Thyroid gland (tissue), 4 donors: ENCODE results near the gene PARP1. TPM values are rescaled to one million over a fixed set of nuclear protein-coding genes. Genes with fewer than 3 reads are reported as not detected.
"Not testable (repeated sequence)": the region's sequence is repeated elsewhere in the genome, so short reads cannot be mapped to it uniquely, and the experiment has no call there.

Source experiments
- DNase-seq, 2 donors: peaks; one replicate each; pipeline ENCODE4 v3.0.0-alpha.2; 2019
- H3K27ac ChIP-seq, 3 donors: fragments of 200-600 bp; sonication (generic); 1 replicate in 2 of 3; 2 replicates in 1 of 3; pipeline ENCODE4 v1.5.1; 2016 to 2019; ENCODE audit warnings: mild to moderate bottlenecking in 1 of 3, moderate library complexity in 1 of 3
- H3K27me3 ChIP-seq: fragments of 200-600 bp; sonication (generic); one replicate; pipeline ENCODE4 v1.5.1; 2019
- H3K36me3 ChIP-seq, 2 donors: fragments of 200-600 bp; sonication (generic); one replicate each; pipeline ENCODE4 v1.5.1; 2016 to 2019
- H3K4me1 ChIP-seq, 2 donors: fragments of 200-600 bp; sonication (generic); one replicate each; pipeline ENCODE4 v1.5.1; 2017 to 2019
- H3K4me3 ChIP-seq, 3 donors: fragments of 200-600 bp; sonication (generic); replicated peaks in 1 of 3; 1 replicate in 2 of 3; 2 replicates in 1 of 3; pipeline ENCODE4 v1.5.1; 2016; ENCODE audit warnings: mild to moderate bottlenecking in 1 of 3
- H3K9me3 ChIP-seq: fragments of 200-600 bp; sonication (generic); one replicate; pipeline ENCODE4 v1.5.1; 2017
- POLR2A ChIP-seq, 2 donors: fragments of 450-650 bp; IDR thresholded peaks; one replicate each; pipeline ENCODE4 v1.6.1; 2017; ENCODE audit warnings: antibody characterized with exemption in 2 of 2, mild to moderate bottlenecking in 2 of 2, moderate library complexity in 1 of 2
- WGBS, 2 donors: methylation state at CpG; one replicate each; pipeline ENCODE4 v1.1.5; 2017; 5-methylcytosine and 5-hydroxymethylcytosine counted together
- intact Hi-C: fragments of 100-400 bp; cut with DNase I; formaldehyde crosslinking; loops from one replicate; pipeline ENCODE4 v1.15.1; 2023
- total RNA-seq, 4 donors: library from RNA; depleted of rRNA; stranded (reverse); fragments of >200 nt; gene quantifications; one replicate each; pipeline ENCODE4 v1.2.3, GENCODE V29; 2016
- TF ChIP-seq, protein P1 (sequence below), 6 experiments: fragments of 200-600 bp in 3 of 6; fragments of 450-650 bp in 3 of 6; sonication (generic) in 3 of 6; IDR thresholded peaks; one replicate each; pipeline ENCODE4 v1.5.1; 2016 to 2019; ENCODE audit warnings: antibody characterized with exemption in 6 of 6, mild to moderate bottlenecking in 2 of 6, inconsistent platforms in 1 of 6, moderate library complexity in 1 of 6

Gene PARP1
- total RNA-seq, 4 donors from 2014 or later, result 47.8 to 103 (median 90.5) TPM

DNA sequence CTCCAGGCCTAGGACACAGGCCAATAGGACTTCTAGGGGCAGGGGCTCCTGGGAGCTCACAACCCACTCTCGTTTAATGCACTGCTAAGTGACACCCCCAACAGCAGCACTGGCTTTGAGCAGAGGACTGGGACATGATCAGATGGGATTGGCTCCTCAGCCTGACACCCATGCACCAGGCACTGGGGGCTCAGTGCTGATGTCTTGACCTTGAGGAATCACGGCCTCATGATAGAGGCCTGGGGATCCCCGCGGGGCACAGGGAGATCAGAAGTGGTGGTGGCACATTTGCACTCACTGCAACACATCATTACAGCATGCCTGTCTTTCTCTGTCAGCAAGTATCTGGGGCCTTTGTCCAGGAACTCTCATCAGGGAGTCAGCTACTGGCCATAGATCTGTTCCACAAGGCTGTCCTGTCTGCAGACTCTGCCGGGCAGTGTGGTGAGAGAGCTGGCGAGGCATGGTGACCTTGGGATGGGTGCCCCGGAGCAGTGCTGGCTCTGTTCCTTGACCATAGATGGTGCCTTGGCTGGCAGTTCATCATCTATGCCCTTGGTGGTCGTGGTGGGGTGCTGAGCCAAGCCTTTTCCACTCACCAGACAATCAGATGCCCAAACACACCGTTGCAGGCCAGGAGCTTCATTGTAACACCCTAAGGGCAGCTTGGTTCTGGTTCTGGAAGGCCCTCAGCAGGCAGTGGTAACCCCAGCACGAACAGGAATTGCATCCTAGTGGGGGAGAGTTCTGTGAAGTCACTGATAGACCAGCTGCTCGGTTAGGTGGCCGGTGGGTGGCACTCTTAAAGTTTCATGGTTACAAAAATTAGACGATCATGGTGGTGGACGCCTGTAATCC is 22.2 kb upstream of the PARP1 start:
- no peaks in the 10 kb centered on the region for H3K36me3 ChIP-seq
- H3K4me1 ChIP-seq, result peaks cover 0 to 12% of the 10 kb centered on the region in 2 donors
- H3K27me3 ChIP-seq, result no peaks in the 10 kb centered on the region
- no peak for DNase-seq
- no peak overlapping the region for H3K4me3 ChIP-seq
- H3K27ac ChIP-seq, result no peak overlapping the region
- TF ChIP-seq POLR2A (IDR thresholded peaks at IDR 0.05), result no peak
- TF ChIP-seq, protein P1, sequence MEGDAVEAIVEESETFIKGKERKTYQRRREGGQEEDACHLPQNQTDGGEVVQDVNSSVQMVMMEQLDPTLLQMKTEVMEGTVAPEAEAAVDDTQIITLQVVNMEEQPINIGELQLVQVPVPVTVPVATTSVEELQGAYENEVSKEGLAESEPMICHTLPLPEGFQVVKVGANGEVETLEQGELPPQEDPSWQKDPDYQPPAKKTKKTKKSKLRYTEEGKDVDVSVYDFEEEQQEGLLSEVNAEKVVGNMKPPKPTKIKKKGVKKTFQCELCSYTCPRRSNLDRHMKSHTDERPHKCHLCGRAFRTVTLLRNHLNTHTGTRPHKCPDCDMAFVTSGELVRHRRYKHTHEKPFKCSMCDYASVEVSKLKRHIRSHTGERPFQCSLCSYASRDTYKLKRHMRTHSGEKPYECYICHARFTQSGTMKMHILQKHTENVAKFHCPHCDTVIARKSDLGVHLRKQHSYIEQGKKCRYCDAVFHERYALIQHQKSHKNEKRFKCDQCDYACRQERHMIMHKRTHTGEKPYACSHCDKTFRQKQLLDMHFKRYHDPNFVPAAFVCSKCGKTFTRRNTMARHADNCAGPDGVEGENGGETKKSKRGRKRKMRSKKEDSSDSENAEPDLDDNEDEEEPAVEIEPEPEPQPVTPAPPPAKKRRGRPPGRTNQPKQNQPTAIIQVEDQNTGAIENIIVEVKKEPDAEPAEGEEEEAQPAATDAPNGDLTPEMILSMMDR (IDR thresholded peaks at IDR 0.05), result no peak
- intact Hi-C loops, result no loop called here
- 87 to 88% methylated on average over 12 to 13 of the region's 14 CpGs for WGBS, 2 donors
- no peaks in the 10 kb centered on the region for H3K9me3 ChIP-seq

DNA sequence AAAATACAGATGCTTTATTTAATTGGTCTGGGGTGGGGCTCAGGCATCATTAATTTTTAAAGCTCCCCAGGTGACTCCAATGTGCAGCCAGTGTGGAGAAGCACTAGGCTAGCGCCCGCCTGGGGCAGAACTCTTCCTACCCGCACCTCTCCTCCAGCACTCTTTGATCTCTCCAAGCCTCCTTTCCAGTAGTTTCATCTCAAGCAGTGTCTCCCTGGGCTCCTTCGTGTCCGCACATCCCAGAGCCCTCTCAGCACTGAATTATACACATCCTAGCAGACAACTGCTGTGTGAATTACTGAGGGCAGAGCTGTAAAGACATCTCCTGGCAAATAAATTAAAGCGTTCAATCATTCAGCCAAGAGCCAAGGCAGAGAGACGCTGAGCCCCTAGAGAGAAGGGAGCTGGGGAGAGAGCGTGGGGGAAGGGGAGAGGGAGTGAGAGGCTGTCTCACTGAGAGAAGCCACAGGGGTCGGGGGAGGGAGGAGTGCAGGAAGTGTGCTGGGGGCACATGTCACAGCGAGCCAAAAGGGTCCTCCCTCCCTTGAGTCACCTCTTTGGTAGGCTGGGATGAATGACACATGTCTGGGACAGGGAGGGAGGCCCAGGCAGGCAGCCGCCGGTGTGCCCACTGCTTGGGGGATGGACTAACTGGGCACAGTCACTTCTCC is 21.0 kb upstream of the PARP1 start:
- WGBS, 2 donors, result 34 to 38% methylated on average over 12 of the region's 12 CpGs
- intact Hi-C loops, result no loop called here
- Histone ChIP-seq H3K27me3 (no peaks in the 10 kb centered on the region), H3K36me3 (no peaks in the 10 kb centered on the region), H3K4me3 (no peak overlapping the region), H3K27ac (no peak overlapping the region), H3K4me1 (peaks cover 0 to 12% of the 10 kb centered on the region in 2 donors), H3K9me3 (no peaks in the 10 kb centered on the region)
- TF ChIP-seq POLR2A (IDR thresholded peaks at IDR 0.05), result no peak
- TF ChIP-seq, protein P1 (IDR thresholded peaks at IDR 0.05), result no peak
- no peak for DNase-seq

DNA sequence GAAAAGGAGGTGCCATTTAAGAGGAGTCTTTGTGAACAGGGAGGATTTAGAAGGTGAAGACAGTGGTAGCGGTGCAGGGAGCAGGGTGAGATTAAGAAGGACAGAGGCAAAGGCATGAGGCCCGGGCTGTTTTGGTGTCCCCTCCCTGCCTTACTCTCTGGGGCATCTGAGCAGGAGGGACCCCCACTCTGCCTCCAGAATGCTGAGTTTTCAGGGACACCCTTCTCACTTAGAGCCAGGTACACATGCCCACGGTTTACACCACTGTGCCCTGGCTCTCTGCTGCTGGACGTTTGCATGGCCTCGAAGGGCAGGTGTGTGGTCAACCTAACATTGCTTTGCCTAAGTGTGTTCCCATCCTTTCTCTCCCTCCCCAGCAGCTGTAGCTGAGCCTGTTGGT is 20.5 kb upstream of the PARP1 start:
- Histone ChIP-seq H3K36me3 (no peaks in the 10 kb centered on the region), H3K27ac (no peak overlapping the region), H3K9me3 (no peaks in the 10 kb centered on the region), H3K27me3 (no peaks in the 10 kb centered on the region), H3K4me3 (no peak overlapping the region), H3K4me1 (peaks cover 0 to 12% of the 10 kb centered on the region in 2 donors)
- DNase-seq, result no peak
- 49 to 70% methylated on average over 5 of the region's 5 CpGs for WGBS, 2 donors
- TF ChIP-seq, protein P1 (IDR thresholded peaks at IDR 0.05), result no peak
- no peak for TF ChIP-seq POLR2A (IDR thresholded peaks at IDR 0.05)
- intact Hi-C loops, result no loop called here

DNA sequence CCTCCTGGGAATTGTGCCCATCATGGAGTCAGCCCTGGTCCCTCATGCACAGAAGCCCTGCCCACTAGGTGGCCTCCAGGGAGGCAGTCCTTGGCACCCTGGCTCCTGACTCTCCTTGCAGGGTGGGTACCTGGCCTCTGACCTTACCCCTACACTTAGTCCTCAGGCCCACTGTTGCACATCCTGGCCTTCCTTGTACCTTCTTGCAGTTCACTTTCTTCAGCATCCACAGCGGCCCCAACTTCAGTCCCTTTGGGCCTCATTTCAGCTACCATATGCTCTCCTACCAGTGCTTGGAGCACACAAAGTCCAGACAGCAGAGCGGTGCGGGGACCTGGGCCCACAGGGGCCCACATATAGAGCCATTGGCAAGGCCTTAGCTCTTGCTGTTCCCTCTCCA is 19.2 kb upstream of the PARP1 start:
- intact Hi-C loops, result no loop called here
- H3K4me3 ChIP-seq, result no peak overlapping the region
- no peak for DNase-seq
- no peak overlapping the region for H3K27ac ChIP-seq
- H3K27me3 ChIP-seq, result no peaks in the 10 kb centered on the region
- peaks cover 0 to 12% of the 10 kb centered on the region in 2 donors for H3K4me1 ChIP-seq
- TF ChIP-seq POLR2A (IDR thresholded peaks at IDR 0.05), result no peak
- TF ChIP-seq, protein P1 (IDR thresholded peaks at IDR 0.05), result no peak
- 97 to 100% methylated on average over 3 of the region's 3 CpGs for WGBS, 2 donors
- H3K36me3 ChIP-seq, result no peaks in the 10 kb centered on the region
- H3K9me3 ChIP-seq, result no peaks in the 10 kb centered on the region

DNA sequence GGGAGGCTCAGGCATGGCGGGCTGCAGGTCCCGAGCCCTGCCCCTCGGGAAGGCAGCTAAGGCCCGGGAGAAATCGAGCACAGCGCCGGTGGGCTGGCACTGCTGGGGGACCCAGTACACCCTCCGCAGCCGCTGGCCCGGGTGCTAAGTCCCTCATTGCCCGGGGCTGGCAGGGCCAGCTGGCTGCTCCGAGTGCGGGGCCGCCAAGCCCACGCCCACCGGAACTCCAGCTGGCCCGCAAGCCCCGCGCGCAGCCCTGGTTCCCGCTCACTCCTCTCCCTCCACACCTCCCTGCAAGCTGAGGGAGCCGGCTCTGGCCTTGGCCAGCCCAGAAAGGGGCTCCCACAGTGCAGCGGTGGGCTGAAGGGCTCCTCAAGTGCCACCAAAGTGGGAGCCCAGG is 18.5 kb upstream of the PARP1 start:
- DNase-seq, H3K27ac ChIP-seq, H3K27me3 ChIP-seq, H3K4me3 ChIP-seq, intact Hi-C loops, H3K36me3 ChIP-seq, H3K9me3 ChIP-seq: not testable (repeated sequence)
- peaks cover 0 to 12% of the 10 kb centered on the region in 2 donors for H3K4me1 ChIP-seq
- WGBS, 2 donors, result 88 to 100% methylated on average over 3 to 8 of the region's 23 CpGs
